GM12878 (cell line): Measurements from ENCODE around the gene JADE2. TPM values are rescaled to one million over a fixed set of nuclear protein-coding genes. Genes with fewer than 3 reads are reported as not detected.

Source experiments
- ATAC-seq: fragments of 200-7000 bp; cut with Tn5 transposase; 3 replicates; pipeline ENCODE4 v1.9.1; 2020; ENCODE audit warnings: mild to moderate bottlenecking, moderate library complexity
- BruUV-seq: library from RNA; stranded (reverse); fragments of 400-500 nt; replicated peaks from 2 replicates; lab custom pipeline; 2021; lab: Mats Ljungman, UMichigan
- CTCF ChIA-PET: fragments of 300-600 bp; sonication (Branson Sonifier 250); formaldehyde crosslinking; extraction: SDS; loops from one replicate; lab custom pipeline; 2021; ENCODE audit warnings: inconsistent platforms; lab: Yijun Ruan, JAX
- POLR2A ChIA-PET: fragments of 350-600 bp; formaldehyde crosslinking; extraction: SDS; loops from one replicate; lab custom pipeline; 2021; ENCODE audit warnings: inconsistent platforms; lab: Charles Lee
- RAD21 ChIA-PET: fragments of 300-600 bp; sonication (Branson Sonifier 250); formaldehyde crosslinking; loops from one replicate; lab custom pipeline; 2023; ENCODE audit warnings: antibody characterized with exemption; ENCODE audit not compliant: unreplicated experiment; lab: Charles Lee
- SMC1A ChIA-PET: fragments of 300-600 bp; sonication (Branson Sonifier 250); formaldehyde crosslinking; loops from one replicate; lab custom pipeline; 2023; ENCODE audit not compliant: unreplicated experiment, uncharacterized antibody; lab: Charles Lee
- DNase-seq: peaks from one replicate; pipeline ENCODE4 v3.0.0-alpha.2; 2011; ENCODE audit warnings: low read depth, low spot score
- FAIRE-seq: peaks from 3 replicates; lab custom pipeline; 2011; peaks lifted over from hg19 to GRCh38; lab: Jason Lieb, UNC
- H2AFZ ChIP-seq: 2 replicates; pipeline ENCODE4 v1.6.0; 2011; ENCODE audit warnings: low read depth, low read length, control low read depth; ENCODE audit not compliant: control insufficient read depth
- H3K27ac ChIP-seq: 2 replicates; pipeline ENCODE4 v1.5.1; 2011; ENCODE audit warnings: control low read depth; ENCODE audit not compliant: control insufficient read depth, insufficient read depth
- H3K27me3 ChIP-seq, 2 experiments: replicated peaks in 1 of 2; 2 replicates each; pipeline versions ENCODE4 v1.6.0 to v1.6.1; 2011; ENCODE audit warnings: low read length in 1 of 2; ENCODE audit not compliant: control insufficient read depth in 2 of 2, insufficient read depth in 2 of 2
- H3K36me3 ChIP-seq, 2 experiments: 2 replicates each; pipeline ENCODE4 v1.5.1; 2011; ENCODE audit warnings: low read length in 1 of 2; ENCODE audit not compliant: control insufficient read depth in 2 of 2, insufficient read depth in 2 of 2
- H3K4me1 ChIP-seq: 2 replicates; pipeline ENCODE4 v1.6.1; 2011; ENCODE audit warnings: mild to moderate bottlenecking, low read length, moderate library complexity, mixed read lengths; ENCODE audit not compliant: control insufficient read depth, insufficient read depth
- H3K4me2 ChIP-seq: 2 replicates; pipeline ENCODE4 v1.6.0; 2011; ENCODE audit warnings: control low read depth; ENCODE audit not compliant: control insufficient read depth, insufficient read depth
- H3K4me3 ChIP-seq: fragments of 200-600 bp; sonication (generic); 2 replicates; pipeline ENCODE4 v1.5.1; 2016
- H3K79me2 ChIP-seq: 2 replicates; pipeline ENCODE4 v1.6.0; 2011; ENCODE audit warnings: low read length; ENCODE audit not compliant: control insufficient read depth, insufficient read depth
- H3K9ac ChIP-seq: 2 replicates; pipeline ENCODE4 v1.8.0; 2011; ENCODE audit warnings: low read length, control low read depth, mixed read lengths; ENCODE audit not compliant: control insufficient read depth, insufficient read depth
- H3K9me3 ChIP-seq: replicated peaks from 3 replicates; pipeline ENCODE4 v1.5.1; 2011; ENCODE audit warnings: mild to moderate bottlenecking, low read length; ENCODE audit not compliant: control insufficient read depth, insufficient read depth
- H4K20me1 ChIP-seq: 2 replicates; pipeline ENCODE4 v1.6.0; 2011; ENCODE audit not compliant: control insufficient read depth, insufficient read depth
- ASH2L ChIP-seq: fragments of 300-600, 200-600 bp; sonication (generic); IDR thresholded peaks from 2 replicates; pipeline ENCODE4 v1.6.1; 2017; ENCODE audit warnings: low read depth, mild to moderate bottlenecking, borderline replicate concordance
- ATF3 ChIP-seq: IDR thresholded peaks from 2 replicates; pipeline ENCODE4 v1.6.1; 2011; ENCODE audit warnings: low read depth, mild to moderate bottlenecking, low read length, moderate library complexity, borderline replicate concordance; ENCODE audit errors: extremely low read depth
- JUND ChIP-seq: IDR thresholded peaks from 2 replicates; pipeline ENCODE4 v1.6.1; 2012; ENCODE audit warnings: low read depth, mild to moderate bottlenecking, low read length, improper control_type of control experiment, moderate library complexity
- MTA2 ChIP-seq: fragments of 450-650 bp; IDR thresholded peaks from 2 replicates; pipeline ENCODE4 v1.6.1; 2016; ENCODE audit warnings: low read depth, mild to moderate bottlenecking, moderate library complexity
- MXI1 ChIP-seq: fragments of 150-350 bp; IDR thresholded peaks from 2 replicates; pipeline ENCODE4 v1.6.1; 2011; ENCODE audit warnings: low read depth, mild to moderate bottlenecking, inconsistent platforms, low read length, improper control_type of control experiment
- NR2C1 ChIP-seq: fragments of 450-650 bp; IDR thresholded peaks from 2 replicates; pipeline ENCODE4 v1.6.1; 2017; ENCODE audit warnings: antibody characterized with exemption, mild to moderate bottlenecking, moderate library complexity
- PAX5 ChIP-seq: IDR thresholded peaks from 2 replicates; pipeline ENCODE4 v1.6.1; 2011; ENCODE audit warnings: low read depth, low read length, borderline replicate concordance
- SIX5 ChIP-seq: IDR thresholded peaks from 2 replicates; pipeline ENCODE4 v1.6.1; 2011; ENCODE audit warnings: mild to moderate bottlenecking, low read depth, low read length, moderate library complexity; ENCODE audit not compliant: severe bottlenecking
- SMAD1 ChIP-seq: fragments of 450-650 bp; IDR thresholded peaks from 2 replicates; pipeline ENCODE4 v1.6.1; 2018; ENCODE audit warnings: mild to moderate bottlenecking, low read depth; ENCODE audit not compliant: partially characterized antibody
- SREBF1 ChIP-seq: IDR thresholded peaks from 2 replicates; pipeline ENCODE4 v1.6.1; 2012; ENCODE audit warnings: mild to moderate bottlenecking, low read length
- TBL1XR1 ChIP-seq: IDR thresholded peaks from 2 replicates; pipeline ENCODE4 v1.6.1; 2012; ENCODE audit warnings: low read depth, low read length, improper control_type of control experiment
- USF1 ChIP-seq: IDR thresholded peaks from 2 replicates; pipeline ENCODE4 v1.6.1; 2011; ENCODE audit warnings: borderline replicate concordance, low read depth, mild to moderate bottlenecking, moderate library complexity, mixed read lengths, low read length; ENCODE audit not compliant: insufficient read depth; ENCODE audit errors: extremely low read length
- ZNF24 ChIP-seq: fragments of 450-650 bp; IDR thresholded peaks from 2 replicates; pipeline ENCODE4 v1.6.1; 2017; ENCODE audit warnings: antibody characterized with exemption, mild to moderate bottlenecking
- ZSCAN29 ChIP-seq: fragments of 450-650 bp; IDR thresholded peaks from 2 replicates; pipeline ENCODE4 v1.6.1; 2017; ENCODE audit warnings: mild to moderate bottlenecking, moderate library complexity
- WGBS: methylation state at CpG from one replicate; pipeline ENCODE4 v1.1.6; 2016; ENCODE audit warnings: low lambda C conversion rate; ENCODE audit not compliant: insufficient replicate concordance, insufficient coverage; ENCODE audit errors: missing lambda C conversion rate; 5-methylcytosine and 5-hydroxymethylcytosine counted together
- in situ Hi-C: fragments of 300-500 bp; cut with MboI; formaldehyde crosslinking; loops from 9 replicates; pipeline ENCODE4 v1.14.3; 2018; ENCODE audit warnings: mixed read lengths
- intact Hi-C: fragments of 100-400 bp; cut with micrococcal nuclease; formaldehyde crosslinking; loops from one replicate; pipeline ENCODE4 v1.14.2; 2022; ENCODE audit not compliant: unreplicated experiment
- polyA plus RNA-seq, 11 experiments: library from polyadenylated mRNA; depleted of rRNA in 4 of 11; unstranded in 6 of 11; stranded (reverse) in 5 of 11; fragments of >200 nt; fragmentation: Nextera tagmentation in 4 of 11; fragmentation: Illumina TruSeq in 1 of 11; extraction: Ambion mirVana in 4 of 11; extraction: Trizol in 1 of 11; gene quantifications; 1 replicate in 1 of 11; 2 replicates in 10 of 11; pipeline versions ENCODE4 v1.2.1 to v1.2.3, GENCODE V29; 2011 to 2016; ENCODE audit warnings: inconsistent platforms in 2 of 11, missing spikeins in 2 of 11, low read depth in 1 of 11
- total RNA-seq, 4 experiments: library from RNA; depleted of rRNA in 3 of 4; stranded (reverse); fragments of >200 nt in 3 of 4; fragmentation: Illumina TruSeq in 1 of 4; extraction: Trizol in 1 of 4; gene quantifications; 2 replicates each; pipeline versions ENCODE4 v1.2.1 to v1.2.3, GENCODE V29; 2013 to 2021

The JADE2 gene
- total and polyA plus RNA-seq, 10 of the 15 experiments (the other 5 are each of a cell fraction or from before 2014, with no cell fraction given) = 1.5 to 67.0 (median 22.4) TPM

- no peak for ATAC-seq
- H3K27ac ChIP-seq = no peak overlapping the region
- H4K20me1 ChIP-seq = no peaks in the 10 kb centered on the region
- no peaks in the 10 kb centered on the region for H3K36me3 ChIP-seq
- H3K4me1 ChIP-seq = peaks cover 4% of the 10 kb centered on the region
- ChIA-PET RAD21 (no interaction called here), CTCF (no interaction called here), POLR2A (interaction anchor here (1.3 kb wide), 1 partner anchor 44 kb away, joined by 7 read pairs; no protein-coding TSS in a partner anchor), SMC1A (no interaction called here)
- intact Hi-C loops = no loop called here
- in situ Hi-C loops = no loop called here
- no peak overlapping the region for H3K4me2 ChIP-seq
- H3K4me3 ChIP-seq = no peak overlapping the region
- H3K79me2 ChIP-seq = no peaks in the 10 kb centered on the region
- H3K27me3 ChIP-seq = no peaks in the 10 kb centered on the region
- no peak overlapping the region for H2AFZ ChIP-seq
- H3K9me3 ChIP-seq = no peaks in the 10 kb centered on the region
- no TSS peak for BruUV-seq
- TF ChIP-seq MTA2 (no peak), ATF3 (no peak), ASH2L (no peak), ZNF24 (no peak), JUND (no peak), NR2C1 (no peak), SIX5 (no peak), USF1 (no peak), SREBF1 (no peak), TBL1XR1 (no peak), ZSCAN29 (no peak), MXI1 (no peak), PAX5 (no peak), SMAD1 (no peak)
- H3K9ac ChIP-seq = no peak overlapping the region
- no peak for FAIRE-seq
- DNase-seq = no peak
- WGBS = 59% methylated on average over 8 of the region's 8 CpGs
These were observed 16.8 kb upstream of the JADE2 start for GRCh38 chr5:134508521-134509195.
